ENCODE results near the gene TMPRSS7. TPM values are rescaled to one million over a fixed set of nuclear protein-coding genes. Genes with fewer than 3 reads are reported as not detected.
"Not testable (repeated sequence)": the region's sequence is repeated elsewhere in the genome, so short reads cannot be mapped to it uniquely, and the experiment has no call there.

Gene TMPRSS7
- polyA plus RNA-seq, 1 experiment: not detected

- Histone ChIP-seq H3K27me3 (ENCODE audit: control insufficient read depth, insufficient read depth, low read length) (no peaks in the 10 kb centered on the region), H3K4me3 (ENCODE audit: low read depth, low read length) (no peak overlapping the region), H3K36me3 (ENCODE audit: control insufficient read depth, insufficient read depth, low read length) (no peaks in the 10 kb centered on the region)
- ChIA-PET CTCF (interaction anchor here (0.7 to 2.5 kb wide), 3 partner anchors 11 to 44 kb away, joined by 3 to 12 read pairs (median 4); no protein-coding TSS in a partner anchor), POLR2A (no interaction called here)
- no peak for DNase-seq (ENCODE audit: low read depth)
- TF ChIP-seq, protein P1, sequence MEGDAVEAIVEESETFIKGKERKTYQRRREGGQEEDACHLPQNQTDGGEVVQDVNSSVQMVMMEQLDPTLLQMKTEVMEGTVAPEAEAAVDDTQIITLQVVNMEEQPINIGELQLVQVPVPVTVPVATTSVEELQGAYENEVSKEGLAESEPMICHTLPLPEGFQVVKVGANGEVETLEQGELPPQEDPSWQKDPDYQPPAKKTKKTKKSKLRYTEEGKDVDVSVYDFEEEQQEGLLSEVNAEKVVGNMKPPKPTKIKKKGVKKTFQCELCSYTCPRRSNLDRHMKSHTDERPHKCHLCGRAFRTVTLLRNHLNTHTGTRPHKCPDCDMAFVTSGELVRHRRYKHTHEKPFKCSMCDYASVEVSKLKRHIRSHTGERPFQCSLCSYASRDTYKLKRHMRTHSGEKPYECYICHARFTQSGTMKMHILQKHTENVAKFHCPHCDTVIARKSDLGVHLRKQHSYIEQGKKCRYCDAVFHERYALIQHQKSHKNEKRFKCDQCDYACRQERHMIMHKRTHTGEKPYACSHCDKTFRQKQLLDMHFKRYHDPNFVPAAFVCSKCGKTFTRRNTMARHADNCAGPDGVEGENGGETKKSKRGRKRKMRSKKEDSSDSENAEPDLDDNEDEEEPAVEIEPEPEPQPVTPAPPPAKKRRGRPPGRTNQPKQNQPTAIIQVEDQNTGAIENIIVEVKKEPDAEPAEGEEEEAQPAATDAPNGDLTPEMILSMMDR (IDR thresholded peaks at IDR 0.05; ENCODE audit: insufficient read depth, low read depth, low read length): no peak
Measured at GRCh38 chr3:112032098-112032731, 2.3 kb upstream of the TMPRSS7 start.

GRCh38 chr3:112035241-112035640 is 705 bp downstream of the TMPRSS7 start:
- CTCF ChIA-PET: interaction anchor here (0.7 to 2.2 kb wide), 6 partner anchors 9 to 317 kb away, joined by 3 to 15 read pairs (median 3); no protein-coding TSS in a partner anchor
- POLR2A ChIA-PET: no interaction called here
- DNase-seq (ENCODE audit: low read depth): no peak
- no peaks in the 10 kb centered on the region for H3K27me3 ChIP-seq (ENCODE audit: control insufficient read depth, insufficient read depth, low read length)
- TF ChIP-seq, protein P1 (IDR thresholded peaks at IDR 0.05; ENCODE audit: insufficient read depth, low read depth, low read length): no peak
- H3K4me3 ChIP-seq (ENCODE audit: low read depth, low read length): no peak overlapping the region
- no peaks in the 10 kb centered on the region for H3K36me3 ChIP-seq (ENCODE audit: control insufficient read depth, insufficient read depth, low read length)

- DNase-seq (ENCODE audit: low read depth); CTCF ChIA-PET; H3K36me3 ChIP-seq (ENCODE audit: control insufficient read depth, insufficient read depth, low read length); H3K27me3 ChIP-seq (ENCODE audit: control insufficient read depth, insufficient read depth, low read length); POLR2A ChIA-PET; H3K4me3 ChIP-seq (ENCODE audit: low read depth, low read length): not testable (repeated sequence)
Measured at GRCh38 chr3:112037194-112037593, 2.7 kb downstream of the TMPRSS7 start.

DNA sequence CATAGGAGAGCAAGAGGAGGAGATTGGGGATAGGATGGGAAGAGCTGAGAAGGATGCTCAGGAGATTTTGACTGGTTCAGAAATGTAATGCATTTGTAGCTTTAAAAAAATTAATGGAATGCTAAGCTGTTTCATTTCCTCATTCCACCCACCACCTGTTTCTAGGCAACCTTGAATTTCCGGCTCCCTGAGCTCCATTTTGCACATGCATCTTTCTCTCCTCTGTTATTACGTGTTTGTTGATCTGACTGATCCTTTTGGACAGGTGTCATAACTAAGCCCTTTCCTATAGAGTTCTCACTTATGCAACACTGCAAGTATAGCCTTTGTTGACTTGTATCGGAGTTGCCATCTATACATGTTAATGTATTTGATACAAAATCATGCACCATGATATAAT is 4.3 kb downstream of the TMPRSS7 start:
- Histone ChIP-seq H3K36me3 (ENCODE audit: control insufficient read depth, insufficient read depth, low read length) (no peaks in the 10 kb centered on the region), H3K4me3 (ENCODE audit: low read depth, low read length) (no peak overlapping the region), H3K27me3 (ENCODE audit: control insufficient read depth, insufficient read depth, low read length) (no peaks in the 10 kb centered on the region)
- TF ChIP-seq, protein P1 (IDR thresholded peaks at IDR 0.05; ENCODE audit: insufficient read depth, low read depth, low read length): no peak
- CTCF ChIA-PET: interaction anchor here (1.0 to 1.6 kb wide), 4 partner anchors 26 to 461 kb away, joined by 3 to 8 read pairs (median 4); no protein-coding TSS in a partner anchor
- POLR2A ChIA-PET: interaction anchor here (0.5 kb wide), 1 partner anchor 14 kb away, joined by 4 read pairs; no protein-coding TSS in a partner anchor
- no peak for DNase-seq (ENCODE audit: low read depth)

- Histone ChIP-seq H3K4me3 (ENCODE audit: low read depth, low read length) (no peak overlapping the region), H3K27me3 (ENCODE audit: control insufficient read depth, insufficient read depth, low read length) (no peaks in the 10 kb centered on the region), H3K36me3 (ENCODE audit: control insufficient read depth, insufficient read depth, low read length) (no peaks in the 10 kb centered on the region)
- POLR2A ChIA-PET: no interaction called here
- DNase-seq (ENCODE audit: low read depth): no peak
- CTCF ChIA-PET: interaction anchor here (1.2 to 2.9 kb wide), 4 partner anchors 13 to 372 kb away, joined by 4 to 11 read pairs (median 6); no protein-coding TSS in a partner anchor
- TF ChIP-seq, protein P1 (IDR thresholded peaks at IDR 0.05; ENCODE audit: insufficient read depth, low read depth, low read length): no peak
Measured at GRCh38 chr3:112041321-112041720, 6.8 kb downstream of the TMPRSS7 start.
